ENCODE data around the gene LARGE1.

DNA sequence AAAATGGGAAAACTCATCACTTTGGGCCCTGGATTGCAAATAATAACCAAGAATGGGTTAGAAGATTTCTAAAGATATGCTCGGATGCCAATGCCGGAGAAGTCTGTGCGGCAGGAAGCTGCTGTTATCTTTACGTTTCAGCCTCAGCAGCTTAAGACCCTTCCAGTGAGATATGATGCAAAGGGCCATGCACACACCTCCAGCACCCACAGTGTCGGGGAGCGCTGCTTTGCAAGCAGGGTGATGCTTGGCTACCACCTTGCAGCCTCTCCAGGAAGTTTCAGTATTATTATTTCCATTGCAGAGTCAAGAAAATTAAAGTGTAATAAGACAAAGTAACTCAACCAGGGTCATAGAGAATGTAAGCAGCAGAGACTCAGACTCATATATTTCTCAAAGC is 37.3 kb downstream of the LARGE1 start:
- TF ChIP-seq CTCF (IDR thresholded peaks at IDR 0.05) (no peak), POLR2A (IDR thresholded peaks at IDR 0.05) (no peak)

Measured in Peyer's patch (tissue), 4 donors.